CD4-positive, alpha-beta T cell treated with Interleukin-12 subunit alpha and Interleukin-12 subunit beta, for 1 hour (primary cell): ENCODE results near the gene SLC25A36.
A peak's percentile ranks its signal among the peaks of the same experiment; 100 is the strongest.

ENCODE experiments used
- DNase-seq: peaks from one replicate; pipeline ENCODE4 v3.0.0-alpha.2; 2020

The SLC25A36 gene, protein sequence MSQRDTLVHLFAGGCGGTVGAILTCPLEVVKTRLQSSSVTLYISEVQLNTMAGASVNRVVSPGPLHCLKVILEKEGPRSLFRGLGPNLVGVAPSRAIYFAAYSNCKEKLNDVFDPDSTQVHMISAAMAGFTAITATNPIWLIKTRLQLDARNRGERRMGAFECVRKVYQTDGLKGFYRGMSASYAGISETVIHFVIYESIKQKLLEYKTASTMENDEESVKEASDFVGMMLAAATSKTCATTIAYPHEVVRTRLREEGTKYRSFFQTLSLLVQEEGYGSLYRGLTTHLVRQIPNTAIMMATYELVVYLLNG

GRCh38 chr3:140941434-140942220 lies at the start of gene SLC25A36:
TSS of gene SLC25A36 (plus strand) at chr3:140941836. CDS start at chr3:140942055, 219 bp downstream.
- DNase-seq, result peak; percentile 95

DNA sequence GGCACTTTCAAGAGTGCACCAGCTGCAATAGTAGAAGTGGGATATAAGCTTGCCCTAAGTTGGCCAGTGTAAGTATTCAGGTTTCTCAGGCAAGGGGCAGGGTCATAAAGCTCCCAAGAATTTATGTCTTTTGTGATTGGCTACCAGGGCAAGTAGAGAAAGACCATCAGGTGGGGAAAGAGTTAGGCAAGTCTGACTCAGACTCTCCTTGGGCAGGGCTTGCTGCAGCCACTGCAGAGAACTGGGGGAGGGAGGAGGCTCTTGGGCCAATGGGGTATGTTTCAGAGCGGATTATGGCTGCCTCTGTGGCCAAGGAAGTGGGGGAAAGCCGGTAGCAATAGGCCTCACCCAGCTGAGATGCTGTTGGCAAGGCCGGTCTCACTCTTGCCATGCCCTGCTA lies 44.6 kb upstream of the SLC25A36 start:
- no peak for DNase-seq

DNA sequence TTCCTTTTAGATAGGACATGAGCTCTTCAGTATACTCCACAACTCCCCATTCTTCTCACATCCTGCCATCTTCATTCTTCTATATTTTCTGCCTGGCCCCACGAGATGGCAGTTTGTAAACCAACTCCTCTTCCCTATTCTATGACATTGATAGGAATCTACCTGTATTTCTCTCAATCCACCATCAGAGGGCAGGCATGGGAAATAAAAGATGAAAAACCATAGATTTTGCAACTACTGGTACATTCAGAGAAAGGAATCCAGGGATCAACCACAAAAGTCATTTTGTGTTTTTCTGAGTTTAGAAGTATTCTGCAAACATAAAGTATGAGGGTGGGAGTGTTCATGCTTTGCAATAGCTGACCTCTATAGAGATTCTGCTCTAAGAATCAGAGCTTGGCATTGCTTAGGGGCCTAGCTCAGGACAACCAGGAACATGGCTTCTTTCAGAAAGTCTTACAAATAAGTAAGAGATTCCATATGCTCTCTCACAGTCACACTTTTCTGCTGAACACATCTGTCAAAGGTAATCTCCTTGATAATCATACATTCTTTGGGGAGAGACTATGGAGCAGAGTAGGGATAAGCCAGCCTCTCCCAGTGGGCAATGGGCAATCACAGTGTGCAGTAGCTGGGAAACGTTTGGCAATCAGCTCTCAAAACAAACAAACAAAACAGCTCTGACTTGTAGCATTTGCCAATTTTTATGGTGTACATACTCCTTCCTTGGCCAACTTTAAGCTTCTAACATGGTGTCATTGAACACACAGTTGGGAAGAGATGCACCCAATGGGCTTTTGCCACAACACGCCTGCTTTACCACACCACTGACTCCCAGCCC lies 43.1 kb upstream of the SLC25A36 start:
- peak; percentile 42 for DNase-seq

DNA sequence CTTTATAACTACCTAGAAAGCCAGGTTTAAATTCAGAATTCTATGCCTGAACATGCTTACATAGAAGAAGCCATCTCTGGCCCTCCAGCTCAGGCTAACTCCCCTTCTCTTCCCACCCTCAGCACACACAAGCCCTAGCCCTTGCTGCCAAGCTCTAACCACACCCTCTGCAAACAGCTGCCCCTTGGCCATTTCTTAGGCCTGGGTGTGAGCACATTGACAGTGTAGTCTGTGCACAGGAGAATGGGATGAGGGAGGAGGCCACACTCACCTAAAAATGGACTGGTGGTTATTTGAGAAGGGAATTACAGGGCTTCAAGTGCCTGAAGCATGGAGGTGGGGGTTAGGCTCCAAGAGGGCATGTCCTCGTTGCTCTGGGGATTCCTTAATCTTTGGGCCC lies 42.3 kb upstream of the SLC25A36 start:
- no peak for DNase-seq

DNA sequence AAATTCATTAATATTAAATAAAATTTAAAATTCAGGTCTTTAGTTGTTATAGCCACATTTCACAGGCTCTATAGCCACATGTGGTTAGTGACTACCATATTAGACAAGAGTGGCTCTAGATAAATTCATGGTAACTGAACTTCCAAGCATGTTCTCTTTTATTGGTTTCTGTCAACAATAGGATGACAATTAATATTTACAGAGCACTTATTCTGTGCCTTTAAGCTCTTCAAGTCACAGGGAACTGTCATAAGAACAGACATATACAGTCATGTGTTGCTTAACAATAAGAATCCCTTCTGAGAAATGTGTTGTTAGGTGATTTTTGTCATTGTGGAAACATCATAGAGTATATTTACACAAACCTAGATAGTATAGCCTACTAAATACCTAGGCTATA lies 38.8 kb upstream of the SLC25A36 start:
- DNase-seq, result no peak

DNA sequence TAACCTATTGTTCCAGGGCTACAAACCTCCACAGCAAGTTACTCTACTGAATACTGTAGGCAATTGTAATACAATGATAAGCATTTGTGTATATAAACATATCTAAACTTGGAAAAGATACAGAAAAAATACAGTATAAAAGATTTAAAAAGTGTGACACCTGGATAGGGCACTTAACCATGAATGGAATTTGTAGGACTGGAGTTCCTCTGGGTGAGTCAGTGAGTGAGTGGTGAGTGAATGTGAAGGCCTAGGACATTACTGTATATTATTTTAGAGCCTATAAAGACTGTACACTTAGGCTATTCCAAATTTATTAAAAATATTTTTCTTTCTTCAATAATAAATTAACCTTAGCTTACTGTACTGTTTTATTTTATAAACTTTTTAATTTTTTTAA lies 38.4 kb upstream of the SLC25A36 start:
- DNase-seq, result no peak

- no peak for DNase-seq
These were observed 37.1 kb upstream of the SLC25A36 start for GRCh38 chr3:140904521-140904920.

- DNase-seq, result no peak
These were observed 36.1 kb upstream of the SLC25A36 start for GRCh38 chr3:140905559-140905958.

DNA sequence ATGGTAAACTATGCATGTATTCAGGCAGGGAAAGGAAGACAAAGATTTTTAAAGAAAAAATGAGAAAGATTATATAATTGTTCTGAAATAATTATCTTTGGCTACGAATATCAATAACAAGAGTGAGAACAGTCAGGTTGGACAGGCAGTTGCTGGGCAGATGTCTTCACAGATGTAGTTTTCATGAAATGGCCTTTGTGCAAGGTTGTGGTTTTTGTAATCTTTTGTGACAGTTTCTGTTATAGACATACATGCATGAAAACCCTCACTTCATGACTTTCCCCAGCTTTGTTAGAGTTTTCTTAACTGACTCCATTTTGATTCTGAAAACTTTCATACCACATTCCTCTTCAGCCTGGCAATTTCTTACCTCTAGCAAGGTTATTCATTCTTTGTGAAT lies 34.9 kb upstream of the SLC25A36 start:
- no peak for DNase-seq

DNA sequence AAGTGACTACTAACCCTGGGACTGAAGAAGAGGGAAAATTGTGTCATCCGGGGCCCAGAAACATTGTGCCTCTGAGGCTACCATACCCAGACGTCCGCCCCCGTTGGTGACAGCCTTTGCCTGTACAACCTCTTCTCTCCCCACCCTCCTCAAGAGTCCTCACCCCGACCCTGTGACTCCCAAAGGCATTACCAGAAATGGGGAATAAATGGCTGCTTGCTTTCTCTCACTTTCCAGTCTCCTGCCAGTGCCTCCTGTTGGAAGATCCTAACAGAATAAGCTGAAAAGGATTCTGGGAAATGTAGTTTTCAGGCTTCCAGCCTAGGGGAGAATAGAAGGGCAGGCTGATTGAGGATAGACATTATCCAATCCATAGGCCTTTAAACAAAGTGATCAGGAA lies 30.8 kb upstream of the SLC25A36 start:
- no peak for DNase-seq

DNA sequence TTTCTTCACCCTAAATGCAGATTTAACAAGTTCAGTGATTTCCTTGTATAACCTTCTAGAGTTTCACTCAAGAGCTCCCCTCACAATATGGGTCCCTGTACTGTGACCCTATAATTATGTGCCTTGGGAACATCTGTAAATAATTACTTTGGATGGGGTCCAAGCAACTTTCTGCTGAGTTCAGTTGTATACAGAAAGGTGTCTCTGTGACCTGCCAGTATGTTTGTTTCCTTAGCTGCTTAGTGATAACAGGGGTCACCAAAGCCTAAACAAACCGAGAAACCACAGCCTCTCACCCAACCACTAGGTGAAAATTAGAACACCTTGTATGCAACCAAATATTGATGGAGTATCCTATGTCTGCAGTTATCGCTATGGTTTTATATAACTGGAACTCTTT lies 29.8 kb upstream of the SLC25A36 start:
- no peak for DNase-seq

DNA sequence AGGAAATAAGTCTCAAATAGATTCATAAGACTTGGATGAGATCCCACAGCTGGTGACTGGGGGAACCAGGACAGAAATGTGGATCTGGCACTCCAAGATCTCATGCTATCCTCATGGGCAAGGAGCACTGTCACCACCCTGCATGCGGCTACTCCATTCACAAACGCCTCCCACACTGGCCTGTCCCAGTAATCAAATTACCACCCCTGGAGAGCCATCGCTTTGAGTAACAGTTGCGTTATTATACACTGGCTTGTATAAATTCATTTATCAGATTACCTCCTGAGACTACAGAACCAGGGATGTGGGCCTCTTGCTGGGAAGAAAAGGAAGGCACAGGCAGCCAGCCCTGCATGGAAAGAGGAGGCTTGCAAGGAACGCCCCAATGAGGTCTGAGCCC lies 27.9 kb upstream of the SLC25A36 start:
- DNase-seq, result no peak

DNA sequence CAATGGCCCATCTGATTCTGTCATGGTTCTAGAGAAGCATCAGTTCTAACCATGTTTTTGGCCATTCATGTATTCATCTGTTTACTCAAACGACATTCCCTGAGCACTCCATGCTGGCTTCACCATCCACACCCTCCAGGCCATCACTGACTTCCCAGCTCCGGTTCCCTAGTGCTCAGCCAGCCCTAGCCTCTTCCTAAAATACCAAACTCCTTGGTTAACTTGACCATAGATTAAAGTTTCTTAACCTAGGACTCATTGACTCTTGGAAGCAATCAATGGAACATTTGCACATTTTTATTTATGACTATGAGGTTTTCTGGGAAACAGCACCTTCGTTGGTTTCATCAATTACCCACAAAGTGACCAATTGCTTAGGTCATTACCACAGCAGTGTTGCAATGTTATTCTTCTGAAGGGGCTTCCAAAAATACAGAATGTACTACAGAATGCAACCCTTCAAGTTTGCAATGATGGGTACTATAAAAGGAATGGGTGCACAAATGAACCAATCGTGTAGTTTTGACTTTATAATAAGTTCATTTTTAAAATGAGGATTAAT lies 27.2 kb upstream of the SLC25A36 start:
- no peak for DNase-seq

GRCh38 chr3:140916603-140917002 lies 25.0 kb upstream of the SLC25A36 start:
- DNase-seq, result no peak

GRCh38 chr3:140917772-140918171 lies 23.9 kb upstream of the SLC25A36 start:
- DNase-seq, result no peak

GRCh38 chr3:140920029-140920428 lies 21.6 kb upstream of the SLC25A36 start:
- DNase-seq, result no peak

- peak; percentile 20 for DNase-seq
These were observed 19.0 kb upstream of the SLC25A36 start for GRCh38 chr3:140922634-140923033.

DNA sequence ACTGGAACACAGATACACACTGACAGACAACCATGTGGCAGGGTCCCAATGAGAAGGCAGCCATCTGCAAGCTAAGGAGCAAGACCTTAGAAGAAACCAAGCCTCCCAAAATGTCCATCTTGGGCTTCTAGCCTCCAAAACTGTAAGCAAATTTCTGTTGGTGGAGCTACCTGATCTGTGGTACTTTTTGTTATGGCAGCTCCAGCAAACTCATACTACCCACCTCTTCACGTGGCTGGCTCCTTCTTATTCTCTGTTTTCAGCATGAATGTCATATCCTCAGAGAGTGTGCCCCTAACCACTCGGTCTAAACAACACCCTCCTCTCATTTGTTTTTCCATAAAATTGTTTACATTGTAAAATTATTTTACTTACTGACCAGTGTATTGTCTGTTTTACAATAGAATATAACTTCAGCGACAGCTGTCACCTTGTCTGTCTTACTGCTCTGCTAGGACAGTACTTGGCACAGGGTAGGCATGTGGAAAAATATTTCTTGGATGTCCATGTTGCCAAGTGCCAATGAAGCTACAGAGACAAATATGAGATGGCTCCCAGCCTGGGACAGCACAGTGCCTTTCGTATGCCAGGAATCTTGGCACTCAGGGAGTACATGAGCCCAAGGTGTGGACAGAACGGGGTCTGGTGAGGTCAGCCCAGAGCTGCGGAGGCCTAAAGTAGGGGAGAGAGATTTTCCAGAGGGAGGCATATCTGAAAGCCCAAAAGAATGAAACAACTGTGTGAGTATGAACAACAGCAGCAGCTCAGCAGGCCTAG lies 17.4 kb upstream of the SLC25A36 start:
- no peak for DNase-seq

GRCh38 chr3:140927279-140928069 lies 14.2 kb upstream of the SLC25A36 start:
- no peak for DNase-seq

DNA sequence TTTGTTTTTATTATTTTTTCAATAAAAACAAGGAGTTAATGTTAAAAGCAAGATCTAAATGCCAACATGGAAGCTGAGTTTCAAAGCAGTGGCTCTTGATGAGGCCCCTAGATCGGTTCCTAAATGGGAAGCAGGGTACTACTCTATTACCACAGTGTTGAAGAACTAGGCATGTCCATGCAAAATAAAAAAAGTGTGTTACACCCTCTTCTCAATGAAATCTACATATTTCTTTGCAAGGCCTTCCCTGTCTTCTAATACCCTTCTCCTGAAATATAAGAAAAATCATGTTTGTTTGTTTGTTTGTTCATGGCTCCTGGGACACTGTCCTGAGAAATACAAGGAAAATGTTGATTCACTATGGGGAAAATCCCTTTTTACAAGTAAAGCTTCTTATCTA lies 12.2 kb upstream of the SLC25A36 start:
- DNase-seq, result no peak

DNA sequence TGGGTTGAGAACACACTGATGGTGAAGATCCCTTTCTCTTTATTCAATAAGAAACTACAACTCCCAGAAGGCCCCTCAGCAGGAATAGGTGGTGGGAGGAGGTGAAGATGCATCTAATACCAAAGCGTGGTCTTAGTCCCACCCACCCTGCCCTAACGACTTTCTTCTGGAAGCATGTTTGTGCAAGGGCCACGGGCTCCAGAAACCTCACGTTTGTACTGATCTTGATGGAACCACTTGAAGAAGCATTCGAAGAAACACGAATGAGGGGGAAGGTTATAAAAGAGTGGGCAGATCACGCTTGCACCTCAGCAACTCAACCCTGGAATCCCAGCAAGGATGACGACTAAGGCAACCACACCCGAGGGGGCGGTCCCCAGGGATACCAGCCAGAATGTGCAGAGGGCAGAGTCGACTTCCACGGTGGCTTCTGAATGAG lies 10.6 kb upstream of the SLC25A36 start:
- DNase-seq, result no peak
